Head of caudate nucleus (tissue), 42 donors: ENCODE results near the gene ABHD18.
A peak's percentile ranks its signal among the peaks of the same experiment; 100 is the strongest.
"Not testable (repeated sequence)": the region's sequence is repeated elsewhere in the genome, so short reads cannot be mapped to it uniquely, and the experiment has no call there.

Experiments used
- DNase-seq, 42 donors: peaks; one replicate each; pipeline versions ENCODE4 v3.0.0 to v3.0.0-alpha.2; 2020 to 2021; ENCODE audit warnings: mixed read lengths in 7 of 42
- intact Hi-C: fragments of 100-400 bp; cut with DNase I; formaldehyde crosslinking; loops from one replicate; pipeline ENCODE4 v1.15.0; 2022

The ABHD18 gene

DNA sequence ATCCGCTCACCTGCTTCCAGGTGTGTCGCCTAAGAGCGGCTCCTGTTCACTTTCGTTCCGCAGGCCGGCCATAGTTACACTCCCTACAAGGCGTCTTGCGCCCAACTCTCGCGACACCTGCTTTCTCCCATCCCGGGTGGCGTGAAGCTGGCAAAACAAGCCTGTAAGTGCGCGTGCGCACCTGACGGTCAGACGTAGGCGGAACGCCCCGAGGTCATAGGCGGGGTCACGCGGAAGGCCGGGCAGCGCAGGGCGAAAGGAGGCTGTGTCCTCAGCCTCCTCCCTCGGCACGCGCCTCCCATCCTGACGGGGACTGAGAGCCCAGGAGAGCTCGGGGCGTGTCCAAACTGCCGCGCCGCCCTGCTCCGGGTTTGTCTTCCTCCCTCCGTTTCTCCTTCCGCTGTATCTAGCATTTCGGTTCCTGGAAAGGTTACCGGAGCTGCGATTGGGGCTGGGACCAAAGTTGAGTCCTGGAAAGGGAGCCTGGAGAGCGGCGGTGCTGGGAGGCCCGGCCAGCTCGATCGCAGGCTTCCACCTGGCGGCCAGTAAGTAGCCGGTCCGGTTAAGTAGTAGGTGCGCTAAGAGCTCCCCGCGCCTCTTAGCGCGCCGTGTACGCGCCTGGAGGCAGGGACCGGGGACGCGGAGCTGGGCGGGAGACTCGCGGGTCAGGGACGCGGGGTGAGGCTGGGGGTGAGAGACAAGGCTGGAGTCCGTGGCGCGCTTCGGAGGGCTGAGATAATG, at the start of gene ABHD18, which contains the start of gene MFSD8:
TSS of gene ABHD18 (plus strand) at position 345 of the 741 bp plus-strand sequence. CDS start 17,550 bp downstream, outside the sequence.
TSS of gene MFSD8 (minus strand) at position 112 of the 741 bp plus-strand sequence. CDS start at position 72, 40 bp downstream.
- intact Hi-C loops, result no loop called here
- DNase-seq, result peak; percentile 86 to 98 (median 94)

DNA sequence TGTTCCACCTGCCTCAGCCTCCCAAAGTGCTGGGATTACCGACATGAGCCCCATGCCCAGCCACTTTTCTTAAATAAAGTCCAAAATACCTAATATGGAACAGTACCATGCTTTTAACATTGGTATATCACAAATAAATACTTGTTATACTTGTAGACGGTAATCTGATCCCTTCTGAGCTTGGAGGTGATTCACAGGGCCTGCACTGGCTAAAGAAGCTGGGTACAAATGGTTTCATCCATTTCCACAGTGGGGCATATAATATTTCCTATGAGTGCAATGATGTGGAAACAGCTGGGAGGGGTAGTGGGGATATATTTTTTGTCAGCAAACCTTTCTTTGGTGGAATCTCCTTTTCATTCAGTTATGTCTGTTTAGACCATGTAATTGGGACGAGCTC, 48.7 kb upstream of the ABHD18 start:
- intact Hi-C loops, result no loop called here
- DNase-seq, result no peak

DNA sequence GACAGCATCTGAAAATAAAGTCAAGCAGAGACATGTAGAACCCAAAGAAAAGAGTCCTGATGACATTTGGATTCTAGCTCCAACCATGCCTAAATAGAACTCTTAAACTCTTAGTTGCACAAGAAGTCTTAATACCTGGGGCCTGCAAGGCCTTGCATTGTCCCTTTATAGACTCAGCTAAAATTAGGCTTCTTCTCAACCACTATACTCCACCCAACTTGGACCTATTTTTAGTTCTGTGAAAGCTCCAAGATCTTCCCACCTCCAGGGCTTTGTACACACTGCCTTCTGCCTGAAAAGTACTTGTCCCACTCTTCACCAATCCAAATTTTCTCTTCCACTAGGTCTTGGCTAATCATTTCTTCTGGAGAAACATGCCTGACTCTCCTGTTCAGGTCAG, 48.1 kb upstream of the ABHD18 start:
- intact Hi-C loops, result no loop called here
- no peak for DNase-seq

DNA sequence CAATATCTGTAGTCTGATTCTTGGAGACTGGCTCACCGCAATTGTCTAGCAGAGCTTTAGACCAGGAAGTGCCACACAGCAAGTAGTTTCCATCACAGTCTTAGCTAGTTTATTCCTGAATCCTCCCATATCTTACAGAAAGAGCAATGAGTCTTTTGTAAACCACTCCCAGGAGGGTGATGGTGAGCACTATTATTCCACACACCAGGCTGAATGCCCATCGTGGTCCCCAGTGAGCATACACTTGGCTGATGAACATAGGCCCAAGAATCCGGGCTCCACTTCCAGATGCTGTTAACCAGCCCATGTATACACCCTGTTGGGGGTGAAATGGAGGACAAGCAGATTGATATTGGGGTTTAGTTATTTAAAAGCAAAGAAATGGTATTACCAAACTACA, 44.7 kb upstream of the ABHD18 start:
- no peak for DNase-seq
- intact Hi-C loops, result no loop called here

DNA sequence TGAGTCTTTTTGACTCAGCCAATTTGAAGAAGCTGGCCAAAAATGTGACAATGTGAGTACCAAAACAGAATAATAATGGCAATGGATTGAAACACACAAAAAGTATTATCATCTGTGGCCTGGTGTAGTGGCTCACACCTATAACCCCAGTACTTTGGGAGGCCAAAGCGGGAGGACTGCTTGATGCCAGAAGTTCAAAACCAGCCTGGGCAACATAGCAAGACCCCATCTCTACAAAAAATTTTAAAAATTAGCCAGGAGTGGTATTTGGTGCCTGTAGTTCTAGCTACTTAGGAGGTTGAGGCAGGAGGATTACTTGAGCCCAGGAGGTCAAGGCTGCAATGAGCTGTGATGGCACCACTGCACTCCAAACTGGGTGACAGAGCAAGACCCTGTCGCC, 43.0 kb upstream of the ABHD18 start:
- intact Hi-C loops, result no loop called here
- DNase-seq, result no peak

DNA sequence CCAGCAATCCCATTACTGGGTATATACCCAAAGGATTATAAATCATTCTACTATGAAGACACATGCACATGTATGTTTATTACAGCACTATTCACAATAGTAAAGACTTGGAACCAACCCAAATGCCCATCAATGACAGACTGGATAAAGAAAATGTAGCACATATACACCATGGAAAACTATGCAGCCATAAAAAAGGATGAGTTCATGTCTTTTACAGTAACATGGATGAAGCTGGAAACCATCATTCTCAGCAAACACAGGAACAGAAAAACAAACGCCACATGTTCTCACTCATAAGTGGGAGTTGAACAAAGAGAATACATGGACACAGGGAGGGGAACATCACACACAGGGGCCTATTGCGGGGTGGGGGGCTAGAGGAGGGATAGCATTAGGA, 39.5 kb upstream of the ABHD18 start:
- DNase-seq, intact Hi-C loops: not testable (repeated sequence)

DNA sequence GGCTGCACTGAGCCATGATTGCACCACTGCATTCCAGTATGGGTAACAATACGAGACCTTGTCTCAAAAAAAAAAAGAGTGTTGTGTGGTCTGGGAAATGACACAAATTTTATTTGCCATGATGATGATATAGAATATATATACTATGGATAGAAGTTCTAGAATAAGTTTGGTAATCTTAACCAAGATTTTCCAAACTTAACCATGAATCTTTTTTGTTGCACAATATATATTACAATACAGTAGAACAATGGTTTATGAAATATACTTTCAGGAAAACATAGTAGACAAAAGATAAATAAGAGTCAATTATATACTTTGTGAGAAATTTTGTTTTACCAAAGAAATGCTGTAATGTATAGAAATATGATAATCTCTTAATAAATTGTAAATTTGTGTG, 35.0 kb upstream of the ABHD18 start:
- intact Hi-C loops, result no loop called here
- DNase-seq, result no peak

DNA sequence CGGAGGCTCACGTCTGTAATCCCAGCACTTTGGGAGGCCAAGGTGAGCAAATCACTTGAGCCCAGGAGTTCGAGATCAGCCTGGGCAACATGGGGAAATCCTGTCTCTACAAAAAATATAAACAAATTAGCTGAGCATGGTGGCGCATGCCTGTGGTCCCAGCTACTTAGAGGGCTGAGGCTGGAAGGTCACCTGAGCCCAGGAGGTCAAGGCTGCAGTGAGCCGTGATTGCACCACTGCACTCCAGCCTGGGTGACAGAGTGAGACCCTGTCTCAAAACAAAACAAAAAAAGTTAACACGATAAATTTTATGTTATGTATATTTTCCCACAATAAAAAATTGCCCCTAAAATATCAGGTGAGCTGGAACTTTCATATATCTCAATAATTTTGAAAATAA, 33.4 kb upstream of the ABHD18 start:
- intact Hi-C loops, DNase-seq: not testable (repeated sequence)

DNA sequence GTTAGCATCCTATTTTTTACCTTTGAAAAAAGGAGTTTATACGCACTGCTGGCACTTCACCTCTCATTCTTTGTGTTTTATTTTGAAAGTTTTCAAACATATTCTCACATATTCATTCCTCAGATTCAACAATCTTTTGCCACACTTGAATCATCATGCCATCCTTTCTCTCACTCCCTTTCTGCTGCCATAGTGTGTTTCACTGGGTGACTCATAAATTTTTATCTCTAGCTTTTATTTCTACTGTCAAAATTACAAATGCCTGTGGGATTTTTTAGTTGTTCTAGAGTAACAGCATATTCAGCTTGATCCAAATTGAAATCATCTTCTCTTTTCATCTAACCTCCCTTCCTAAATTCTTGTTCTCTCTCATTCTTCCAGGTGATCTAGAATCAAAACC, 28.2 kb upstream of the ABHD18 start:
- DNase-seq, result no peak
- intact Hi-C loops, result no loop called here

DNA sequence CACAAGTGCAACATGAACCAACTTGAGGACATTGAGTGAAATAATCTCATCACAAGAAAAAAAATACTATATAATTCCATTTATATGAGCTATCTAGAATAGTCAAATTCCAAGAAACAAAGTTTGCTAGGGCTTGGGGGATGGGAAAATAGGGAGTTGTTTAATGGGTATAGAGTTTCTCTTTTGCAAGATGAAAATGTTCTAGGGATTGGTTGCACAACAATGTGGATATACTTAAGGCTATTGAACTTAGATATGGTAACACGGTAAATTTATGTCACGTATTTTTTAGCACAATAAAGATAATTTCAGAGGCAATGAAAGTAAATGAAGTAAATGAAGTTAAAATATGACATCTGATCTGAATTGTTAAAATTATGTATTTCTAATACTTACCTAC, 8.1 kb upstream of the ABHD18 start:
- intact Hi-C loops, result no loop called here
- DNase-seq, result no peak

DNA sequence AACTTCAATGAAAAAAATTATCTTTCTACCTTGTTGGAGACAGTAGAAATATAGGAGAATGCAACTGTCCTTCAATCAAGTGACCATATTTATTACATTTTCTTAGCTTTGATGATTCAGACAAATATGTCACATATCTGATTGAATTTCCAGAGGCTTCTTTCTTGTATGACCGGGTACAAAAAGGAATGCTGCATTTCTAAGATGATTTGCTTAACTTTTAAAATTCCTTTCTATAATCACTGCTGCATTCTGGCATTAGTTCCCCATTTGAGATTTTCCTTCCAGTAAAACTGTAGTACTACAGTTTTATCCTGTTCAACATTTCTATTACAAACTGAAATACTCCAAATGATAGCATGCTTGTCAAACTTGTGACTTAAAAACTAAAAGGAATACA, 5.4 kb upstream of the ABHD18 start:
- no peak for DNase-seq
- intact Hi-C loops, result no loop called here

DNA sequence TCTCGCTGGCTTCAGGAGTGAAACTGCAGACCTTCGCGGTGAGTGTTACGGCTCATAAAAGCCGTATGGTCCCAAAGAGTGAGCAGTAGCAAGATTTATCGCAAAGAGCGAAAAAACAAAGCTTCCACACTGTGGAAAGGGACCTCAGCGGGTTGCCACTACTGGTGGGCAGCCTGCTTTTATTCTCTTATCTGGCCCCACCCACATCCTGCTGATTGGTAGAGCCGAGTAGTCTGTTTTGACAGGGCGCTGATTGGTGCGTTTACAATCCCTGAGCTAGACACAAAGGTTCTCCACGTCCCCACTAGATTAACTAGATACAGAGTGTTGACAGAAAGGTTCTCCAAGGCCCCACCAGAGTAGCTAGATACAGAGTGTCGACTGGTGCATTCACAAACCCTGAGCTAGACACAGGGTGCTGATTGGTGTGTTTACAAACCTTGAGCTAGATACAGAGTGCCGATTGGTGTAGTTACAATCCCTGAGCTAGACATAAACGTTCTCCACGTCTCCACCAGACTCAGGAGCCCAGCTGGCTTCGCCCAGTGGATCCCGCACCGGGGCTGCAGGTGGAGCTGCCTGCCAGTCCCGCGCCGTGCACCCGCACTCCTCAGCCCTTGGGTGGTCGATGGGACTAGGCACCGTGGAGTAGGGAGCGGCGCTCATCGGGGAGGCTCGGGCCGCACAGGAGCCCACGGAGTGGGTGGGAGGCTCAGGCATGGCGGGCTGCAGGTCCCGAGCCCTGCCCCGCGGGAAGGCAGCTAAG, 1.4 kb upstream of the ABHD18 start:
- DNase-seq, intact Hi-C loops: not testable (repeated sequence)

DNA sequence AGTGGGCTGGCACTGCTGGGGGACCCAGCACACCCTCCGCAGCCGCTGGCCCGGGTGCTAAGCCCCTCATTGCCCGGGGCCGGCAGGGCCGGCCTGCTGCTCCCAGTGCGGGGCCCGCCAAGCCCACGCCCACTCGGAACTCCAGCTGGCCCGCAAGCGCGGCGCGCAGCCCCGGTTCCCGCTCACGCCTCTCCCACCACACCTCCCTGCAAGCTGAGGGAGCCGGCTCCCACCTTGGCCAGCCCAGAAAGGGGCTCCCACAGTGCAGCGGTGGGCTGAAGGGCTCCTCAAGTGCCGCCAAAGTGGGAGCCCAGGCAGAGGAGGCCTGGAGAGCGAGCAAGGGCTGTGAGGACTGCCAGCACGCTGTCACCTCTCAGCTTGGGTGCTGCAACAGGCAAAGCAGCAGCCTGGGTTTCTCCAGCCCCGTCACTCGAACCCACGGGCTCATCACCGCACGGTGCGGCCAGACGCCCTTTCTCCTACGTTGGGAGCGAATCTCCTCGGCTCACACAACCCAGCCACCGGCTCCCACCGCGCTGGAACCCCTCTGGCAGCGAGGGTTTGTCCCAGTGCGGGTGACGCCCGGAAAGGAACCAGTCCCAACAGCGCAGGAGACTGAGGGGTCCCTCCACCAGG, 662 bp upstream of the ABHD18 start:
- intact Hi-C loops, result not testable (repeated sequence)
- DNase-seq, result peak in 18 of 42 donors; percentile 12 to 53 (median 28)

DNA sequence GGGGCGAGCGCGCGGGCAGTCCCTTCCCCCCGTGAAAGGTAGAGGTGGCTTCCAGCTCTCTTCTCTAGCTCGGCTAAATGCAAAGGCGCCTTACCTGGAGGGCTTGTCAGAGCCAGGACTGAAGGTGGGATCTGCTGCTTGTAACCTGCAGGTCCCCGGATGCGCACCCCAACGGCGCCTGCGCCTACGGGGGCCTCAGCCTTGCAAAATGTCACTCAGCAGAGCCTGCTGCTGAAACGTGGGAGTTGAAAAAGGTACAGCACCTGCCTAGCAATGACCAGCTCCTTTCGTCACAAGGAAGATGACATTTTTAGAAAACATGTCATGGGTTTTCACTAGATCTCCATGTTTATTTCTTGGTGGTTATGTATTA, 583 bp downstream of the ABHD18 start:
- intact Hi-C loops, result no loop called here

DNA sequence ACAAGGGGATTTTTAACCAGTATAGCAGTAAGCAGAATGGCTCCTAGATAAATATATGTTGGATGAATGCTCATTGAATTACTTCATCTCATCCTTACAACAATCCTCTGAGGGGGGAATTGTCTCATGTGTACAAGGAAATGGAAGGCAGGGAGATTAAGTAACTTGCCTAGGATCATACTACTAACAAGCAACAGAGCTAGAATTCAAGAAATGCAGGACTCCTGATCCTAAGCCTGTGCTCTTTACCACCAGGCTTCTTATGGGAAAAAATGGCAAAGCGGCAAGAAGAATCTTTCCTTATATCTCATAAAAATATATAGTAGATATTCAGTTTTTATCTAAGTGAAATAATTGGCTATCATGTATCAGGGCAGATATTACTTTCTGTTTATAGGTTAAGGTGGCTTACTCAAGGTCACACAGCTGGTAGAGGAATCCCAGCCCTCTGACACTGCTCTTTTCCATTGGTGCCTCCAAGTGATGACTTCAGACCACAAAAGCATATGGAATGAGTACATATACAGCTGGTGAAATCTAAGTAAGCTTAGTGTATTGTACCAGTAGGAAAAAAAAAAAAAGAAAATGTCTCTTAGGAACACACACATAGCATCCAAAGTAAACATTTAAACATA, 2.1 kb downstream of the ABHD18 start:
- intact Hi-C loops, result no loop called here
- DNase-seq, result no peak

More for the DNA sequence above, 583 bp downstream of the ABHD18 start:
- DNase-seq, result peak; percentile 50 to 90 (median 82)

DNA sequence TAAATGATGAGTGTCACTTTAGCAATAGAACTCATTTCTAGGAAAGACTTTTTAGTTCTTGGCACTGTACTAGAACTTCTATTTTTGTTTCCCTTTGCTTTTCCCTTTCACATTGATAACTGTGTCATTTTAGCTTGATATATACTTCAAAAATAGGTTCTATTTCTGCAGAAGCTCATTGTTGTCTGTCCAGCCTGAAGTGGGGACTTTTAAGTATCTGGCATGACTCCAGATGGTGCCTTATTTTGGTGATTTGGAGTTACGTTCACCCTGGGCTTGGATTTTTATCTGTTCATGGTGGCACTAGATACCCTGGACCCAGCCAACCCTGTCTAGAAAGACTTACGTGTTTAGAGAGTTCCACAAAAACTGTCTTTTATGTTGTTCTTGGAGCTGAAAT, 3.4 kb downstream of the ABHD18 start:
- intact Hi-C loops, result no loop called here
- DNase-seq, result no peak

DNA sequence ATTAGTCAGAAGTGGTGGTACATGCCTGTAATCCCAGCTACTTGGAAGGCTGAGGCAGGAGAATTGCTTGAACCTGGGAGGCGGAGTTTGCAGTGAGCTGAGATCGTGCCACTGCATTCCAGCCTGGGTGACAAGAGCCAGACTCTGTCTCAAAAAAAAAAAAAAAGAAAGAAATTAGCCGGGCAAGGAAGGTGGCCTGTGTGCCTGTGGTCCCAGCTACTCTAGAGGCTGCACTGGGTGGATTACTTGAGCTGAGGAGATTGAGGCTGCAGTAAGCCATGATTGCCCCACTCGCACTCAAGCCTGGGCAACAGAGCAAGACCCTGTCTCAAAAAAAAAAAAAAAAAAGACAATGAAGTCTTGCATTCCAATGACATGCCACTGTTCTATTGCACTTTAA, 5.7 kb downstream of the ABHD18 start:
- DNase-seq, intact Hi-C loops: not testable (repeated sequence)

DNA sequence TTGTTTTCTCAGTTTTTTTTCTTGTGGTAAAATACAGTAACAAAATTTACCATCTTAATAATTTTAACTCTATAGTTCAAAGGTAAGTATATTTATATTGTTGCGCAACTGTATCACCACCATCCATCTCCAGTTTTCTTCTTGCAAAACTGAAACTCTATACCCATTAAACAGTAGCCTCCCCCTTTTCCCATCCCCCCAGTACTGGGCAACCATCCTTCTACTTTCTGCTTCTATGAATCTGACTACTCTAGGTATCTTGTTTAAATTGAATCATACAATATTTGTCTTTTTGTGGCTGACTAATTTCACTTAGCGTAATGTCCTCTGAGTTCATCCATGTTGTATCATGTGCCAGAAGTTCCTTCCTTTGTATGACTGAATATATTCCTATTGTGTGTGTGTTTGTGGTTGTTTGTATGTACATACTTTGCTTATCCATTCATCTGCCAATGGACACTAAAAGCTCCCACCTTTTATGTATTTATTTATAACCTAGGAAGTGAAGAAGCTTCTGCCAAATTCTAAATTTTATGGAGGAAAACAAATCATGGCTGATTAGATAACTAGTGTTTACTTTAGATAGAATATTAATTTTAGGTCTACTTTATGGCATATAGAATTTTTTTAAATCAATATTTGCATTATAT, 10.0 kb downstream of the ABHD18 start:
- DNase-seq, result no peak
- intact Hi-C loops, result no loop called here

DNA sequence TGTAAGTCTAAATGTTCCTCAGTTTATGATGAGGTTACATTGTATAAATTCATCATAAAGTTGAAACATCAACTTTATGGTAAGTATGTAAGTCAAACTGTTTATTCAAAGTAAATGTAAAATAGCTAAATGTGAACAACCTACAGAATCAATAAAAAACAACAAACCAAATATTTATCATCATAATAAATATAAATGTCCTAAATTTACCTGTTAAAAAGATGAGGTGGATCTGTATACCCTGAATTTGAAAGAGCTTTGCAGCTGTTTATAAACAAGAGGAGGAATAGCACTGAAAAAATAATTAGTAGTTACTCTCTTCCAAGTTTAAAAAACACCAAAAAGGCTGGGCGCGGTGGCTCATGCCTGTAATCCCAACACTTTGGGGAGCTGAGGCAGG, 13.7 kb downstream of the ABHD18 start:
- intact Hi-C loops, result no loop called here
- DNase-seq, result no peak
